PC-3 (cell line): ENCODE data around the gene BDKRB1. TPM values are rescaled to one million over a fixed set of nuclear protein-coding genes. Genes with fewer than 3 reads are reported as not detected.

Source experiments
- ATAC-seq: fragments of 200-7000 bp; cut with Tn5 transposase; 2 replicates; pipeline ENCODE4 v1.9.1; 2020; ENCODE audit warnings: mild to moderate bottlenecking, moderate library complexity
- BruUV-seq: library from RNA; stranded (reverse); fragments of 400-500 nt; replicated peaks from 2 replicates; lab custom pipeline; 2021; lab: Mats Ljungman, UMichigan
- CTCF ChIA-PET: fragments of 300-600 bp; sonication (Branson Sonifier 250); formaldehyde crosslinking; loops from one replicate; lab custom pipeline; 2022; ENCODE audit warnings: antibody characterized with exemption; lab: Charles Lee
- POLR2A ChIA-PET: fragments of 300-600 bp; sonication (Branson Sonifier 250); formaldehyde crosslinking; loops from one replicate; lab custom pipeline; 2022; ENCODE audit warnings: antibody characterized with exemption; ENCODE audit not compliant: unreplicated experiment; lab: Charles Lee
- DNase-seq: peaks from one replicate; pipeline ENCODE4 v3.0.0-alpha.2; 2015
- H2AFZ ChIP-seq: fragments of 300-600 bp; sonication (generic); 2 replicates; pipeline ENCODE4 v1.6.0; 2016; ENCODE audit warnings: antibody characterized with exemption, low read length
- H3F3A ChIP-seq: fragments of 300-600 bp; sonication (generic); one replicate; pipeline ENCODE4 v1.6.0; 2017; ENCODE audit warnings: antibody characterized with exemption, low read length, control low read depth, mild to moderate bottlenecking; ENCODE audit not compliant: unreplicated experiment
- H3K27ac ChIP-seq: fragments of 300-600 bp; sonication (generic); 2 replicates; pipeline ENCODE4 v1.5.1; 2016; ENCODE audit warnings: mild to moderate bottlenecking, low read length
- H3K27me3 ChIP-seq: fragments of 300-600 bp; sonication (generic); 2 replicates; pipeline ENCODE4 v1.6.1; 2016; ENCODE audit warnings: low read length, mixed read lengths
- H3K36me3 ChIP-seq: fragments of 300-600 bp; sonication (generic); 2 replicates; pipeline ENCODE4 v1.6.1; 2016; ENCODE audit warnings: low read depth, mixed run types, low read length, mixed read lengths
- H3K4me1 ChIP-seq: fragments of 300-600 bp; sonication (generic); 2 replicates; pipeline ENCODE4 v1.5.1; 2016; ENCODE audit warnings: low read length; ENCODE audit not compliant: insufficient read depth
- H3K4me2 ChIP-seq: fragments of 300-600 bp; sonication (generic); 2 replicates; pipeline ENCODE4 v1.6.0; 2016; ENCODE audit warnings: low read length
- H3K4me3 ChIP-seq: fragments of 300-600 bp; sonication (generic); 2 replicates; pipeline ENCODE4 v1.5.1; 2016; ENCODE audit warnings: mild to moderate bottlenecking, low read length, mixed read lengths
- H3K79me2 ChIP-seq: fragments of 300-600 bp; sonication (generic); 2 replicates; pipeline ENCODE4 v1.6.1; 2017; ENCODE audit warnings: low read length, mixed read lengths
- H3K9ac ChIP-seq: fragments of 300-600 bp; sonication (generic); 2 replicates; pipeline ENCODE4 v1.6.0; 2016; ENCODE audit warnings: mild to moderate bottlenecking, low read length
- H3K9me2 ChIP-seq: fragments of 300-600 bp; sonication (generic); replicated peaks from 2 replicates; pipeline ENCODE4 v1.6.1; 2016; ENCODE audit warnings: mixed run types, low read length, mixed read lengths
- H3K9me3 ChIP-seq: fragments of 300-600 bp; sonication (generic); 2 replicates; pipeline ENCODE4 v1.6.1; 2016; ENCODE audit warnings: low read length, mixed read lengths
- H4K20me1 ChIP-seq: fragments of 300-600 bp; sonication (generic); 2 replicates; pipeline ENCODE4 v1.6.1; 2016; ENCODE audit warnings: low read length, mixed read lengths
- CTCF ChIP-seq: fragments of 300-600 bp; sonication (generic); conservative IDR thresholded peaks from 2 replicates; pipeline ENCODE4 v1.5.1; 2017; ENCODE audit warnings: antibody characterized with exemption, low read depth, mild to moderate bottlenecking, low read length
- EZH2 ChIP-seq: fragments of 300-600 bp; sonication (generic); IDR thresholded peaks from one replicate; pipeline ENCODE4 v1.6.1; 2017; ENCODE audit warnings: antibody characterized with exemption, mild to moderate bottlenecking, low read length; ENCODE audit not compliant: unreplicated experiment
- EZH2phosphoT487 ChIP-seq: fragments of 300-600 bp; sonication (generic); IDR thresholded peaks from 2 replicates; pipeline ENCODE4 v1.6.1; 2018; ENCODE audit warnings: mild to moderate bottlenecking, antibody characterized with exemption, low read length, borderline replicate concordance
- intact Hi-C: fragments of 100-400 bp; cut with micrococcal nuclease; formaldehyde crosslinking; loops from 2 replicates; pipeline ENCODE4 v1.9.0; 2023
- total RNA-seq: library from RNA; depleted of rRNA; stranded (reverse); fragments of >200 nt; gene quantifications from 2 replicates; pipeline ENCODE4 v1.2.3, GENCODE V29; 2014

BDKRB1 gene
- total RNA-seq, 1 experiment from 2014 or later: 0.69 TPM

- DNase-seq (no peak), ATAC-seq (no peak)
- Histone ChIP-seq H3K4me1 (no peaks in the 10 kb centered on the region), H3K79me2 (no peaks in the 10 kb centered on the region), H3K27me3 (no peaks in the 10 kb centered on the region), H2AFZ (no peak overlapping the region), H3K4me2 (no peak overlapping the region), H3K27ac (no peak overlapping the region), H3K9ac (no peak overlapping the region), H3K9me3 (no peaks in the 10 kb centered on the region), H3K36me3 (peaks cover 3% of the 10 kb centered on the region; the same call in 1 of the 2 replicates), H4K20me1 (no peaks in the 10 kb centered on the region), H3K4me3 (no peak overlapping the region), H3K9me2 (no peaks in the 10 kb centered on the region), H3F3A (no peaks in the 10 kb centered on the region)
- ChIA-PET CTCF (no interaction called here), POLR2A (interaction anchor here (0.6 kb wide), 1 partner anchor 132 kb away, joined by 3 read pairs; no protein-coding TSS in a partner anchor)
- intact Hi-C loops: no loop called here
- TF ChIP-seq EZH2phosphoT487 (no peak), EZH2 (no peak), CTCF (no peak)
- no TSS peak for BruUV-seq
Observed at GRCh38 chr14:96286251-96286650, 30.2 kb downstream of the BDKRB1 start.

DNA sequence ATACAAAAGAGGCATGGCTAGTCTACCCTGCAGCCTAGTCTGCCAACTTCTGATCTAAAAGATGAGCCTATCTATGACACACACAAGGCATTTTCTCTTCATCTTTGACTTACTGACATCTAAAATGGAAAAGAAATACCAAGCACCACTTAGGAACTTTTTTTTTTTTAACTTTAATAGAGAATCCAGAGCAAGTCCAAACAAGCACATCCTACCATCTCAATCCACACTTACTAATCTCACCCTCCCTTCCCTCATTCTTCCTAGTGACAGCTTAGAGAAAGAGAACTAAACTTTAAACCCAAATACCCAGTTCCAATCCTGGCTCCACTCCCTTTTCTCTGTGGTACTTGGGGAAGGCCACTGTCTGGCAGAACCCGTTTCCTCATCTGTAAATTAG is 31.8 kb downstream of the BDKRB1 start:
- Histone ChIP-seq H3K4me1 (no peaks in the 10 kb centered on the region), H3K36me3 (peaks cover 3% of the 10 kb centered on the region; the same call in 1 of the 2 replicates), H3K9ac (no peak overlapping the region), H3K27ac (no peak overlapping the region), H3F3A (no peaks in the 10 kb centered on the region), H3K79me2 (no peaks in the 10 kb centered on the region), H3K27me3 (no peaks in the 10 kb centered on the region), H3K4me2 (no peak overlapping the region), H4K20me1 (no peaks in the 10 kb centered on the region), H3K9me2 (no peaks in the 10 kb centered on the region), H3K4me3 (no peak overlapping the region), H2AFZ (no peak overlapping the region), H3K9me3 (no peaks in the 10 kb centered on the region)
- TF ChIP-seq EZH2phosphoT487 (no peak), CTCF (no peak), EZH2 (no peak)
- intact Hi-C loops: no loop called here
- ChIA-PET POLR2A (no interaction called here), CTCF (interaction anchor here (0.6 kb wide), 1 partner anchor 62 kb away, joined by 4 read pairs; no protein-coding TSS in a partner anchor)
- no TSS peak for BruUV-seq
- DNase-seq (no peak), ATAC-seq (no peak)

DNA sequence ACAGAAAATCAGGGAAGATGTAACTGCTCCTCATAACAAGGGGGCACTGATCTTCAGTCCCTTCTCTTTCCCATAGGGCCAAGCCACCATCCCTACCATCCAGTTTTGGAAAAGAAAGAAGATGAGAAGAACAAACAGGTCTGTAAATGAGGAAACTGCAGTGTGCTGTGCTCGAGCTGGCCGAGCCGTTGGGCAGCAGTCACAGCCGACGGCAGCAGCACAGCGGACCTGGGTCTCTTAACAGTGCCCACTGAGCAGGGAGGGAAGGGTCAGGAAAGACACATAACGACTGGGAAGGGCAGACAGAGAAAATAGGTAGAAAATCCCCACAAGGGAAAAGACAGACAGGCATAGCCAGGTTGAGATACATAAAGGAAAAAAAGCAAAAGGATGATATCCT is 38.2 kb downstream of the BDKRB1 start:
- TF ChIP-seq CTCF (no peak), EZH2 (no peak), EZH2phosphoT487 (no peak)
- H4K20me1 ChIP-seq: no peaks in the 10 kb centered on the region
- no peaks in the 10 kb centered on the region for H3K9me3 ChIP-seq
- H3K79me2 ChIP-seq: no peaks in the 10 kb centered on the region
- H3K9ac ChIP-seq: no peak overlapping the region
- DNase-seq (no peak), ATAC-seq (no peak)
- H3K9me2 ChIP-seq: no peaks in the 10 kb centered on the region
- H3K27me3 ChIP-seq: no peaks in the 10 kb centered on the region
- no peak overlapping the region for H3K27ac ChIP-seq
- H3K4me2 ChIP-seq: no peak overlapping the region
- POLR2A ChIA-PET: no interaction called here
- intact Hi-C loops: no loop called here
- H3K4me3 ChIP-seq: no peak overlapping the region
- H3F3A ChIP-seq: no peaks in the 10 kb centered on the region
- BruUV-seq: no TSS peak
- no peaks in the 10 kb centered on the region for H3K36me3 ChIP-seq
- H2AFZ ChIP-seq: no peak overlapping the region
- H3K4me1 ChIP-seq: no peaks in the 10 kb centered on the region
- CTCF ChIA-PET: no interaction called here
